ENCODE results near the gene SUSD5.

SUSD5 gene

DNA sequence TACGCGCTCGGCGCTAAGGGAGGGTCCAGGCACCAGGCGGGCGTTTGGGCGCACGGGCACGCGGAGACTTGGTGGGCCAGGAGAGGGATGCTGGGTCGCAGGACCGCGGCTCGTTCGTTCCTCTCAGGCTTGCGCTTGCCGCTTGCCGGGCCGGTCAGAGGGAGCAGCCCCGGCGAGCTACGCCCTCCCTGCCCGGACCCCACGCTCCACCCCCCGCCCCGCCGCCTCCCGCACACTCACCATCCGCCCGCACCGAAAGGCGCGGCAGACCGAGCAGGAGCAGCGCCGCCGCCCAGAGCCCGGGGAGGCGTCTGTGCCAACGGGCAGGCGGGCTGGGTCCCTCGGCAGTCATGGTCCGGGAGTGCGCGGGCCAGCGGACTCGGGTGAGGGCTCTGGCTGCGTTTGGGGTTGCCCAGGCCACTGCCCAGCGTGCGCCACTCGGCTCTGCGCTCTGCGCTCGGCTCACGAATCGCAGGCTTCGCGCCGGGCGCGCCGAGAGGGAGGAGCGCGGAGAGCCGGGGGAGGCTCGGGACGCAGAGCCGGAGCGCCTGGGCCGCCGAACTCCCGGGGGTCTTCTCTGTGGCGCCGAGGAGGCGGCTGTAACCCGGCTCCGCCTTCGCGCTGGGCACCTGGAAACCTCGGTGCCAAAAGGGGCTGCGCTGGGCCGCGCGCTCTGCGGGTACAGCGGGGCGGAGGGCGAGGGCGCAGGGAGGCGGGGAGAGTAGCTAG, at the start of gene SUSD5:
Gene SUSD5 (minus strand): TSS at position 365 of the 729 bp plus-strand sequence. CDS start 13 bp downstream, at position 352.
- no peak for DNase-seq (ENCODE audit: low read depth)

- no peak for DNase-seq (ENCODE audit: low read depth)
These were observed 41.5 kb upstream of the SUSD5 start for GRCh38 chr3:33260104-33260503.

GRCh38 chr3:33256249-33256648, 37.6 kb upstream of the SUSD5 start:
- no peak for DNase-seq (ENCODE audit: low read depth)

GRCh38 chr3:33250712-33251111, 32.1 kb upstream of the SUSD5 start:
- DNase-seq (ENCODE audit: low read depth): no peak

DNA sequence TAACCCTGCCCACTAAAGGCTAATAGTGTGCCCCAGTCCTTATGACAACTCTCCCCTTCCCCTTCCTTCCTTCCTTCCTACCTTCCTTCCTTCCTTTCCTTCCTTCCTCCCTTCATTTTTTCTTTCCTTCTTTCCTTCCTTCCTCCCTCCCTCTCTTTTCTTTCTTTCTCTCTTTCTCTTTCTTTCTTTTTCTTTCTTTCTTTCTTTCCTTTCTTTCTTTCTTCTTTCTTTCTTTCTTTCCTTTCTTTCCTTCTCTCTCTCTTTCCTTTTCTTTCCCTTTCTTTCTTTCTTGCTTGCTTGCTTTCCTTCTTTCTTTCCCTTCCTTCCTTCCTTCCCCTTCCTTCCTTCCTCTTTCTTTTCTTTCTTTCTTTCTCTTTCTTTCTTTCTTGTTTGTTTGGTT, 28.2 kb upstream of the SUSD5 start:
- no peak for DNase-seq (ENCODE audit: low read depth)

DNA sequence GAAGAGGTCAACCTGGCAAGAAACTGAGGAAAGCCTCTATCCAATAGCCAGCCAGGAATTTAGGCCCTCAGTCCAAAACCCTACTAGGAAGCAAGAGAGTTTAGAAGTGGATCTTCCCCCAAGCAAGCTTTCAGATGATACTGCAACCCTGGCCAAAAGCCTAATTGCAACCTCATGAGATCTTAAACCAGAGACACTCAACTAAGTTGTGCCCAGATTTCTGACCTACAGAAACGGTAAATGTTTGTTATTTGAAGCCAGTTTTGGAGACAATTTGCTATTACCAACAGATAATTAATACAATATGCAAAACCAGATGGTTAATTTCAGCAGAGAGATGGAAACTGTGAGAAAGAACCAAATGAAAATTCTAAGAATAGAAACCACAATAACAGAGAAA, 21.7 kb upstream of the SUSD5 start:
- DNase-seq (ENCODE audit: low read depth): no peak

DNA sequence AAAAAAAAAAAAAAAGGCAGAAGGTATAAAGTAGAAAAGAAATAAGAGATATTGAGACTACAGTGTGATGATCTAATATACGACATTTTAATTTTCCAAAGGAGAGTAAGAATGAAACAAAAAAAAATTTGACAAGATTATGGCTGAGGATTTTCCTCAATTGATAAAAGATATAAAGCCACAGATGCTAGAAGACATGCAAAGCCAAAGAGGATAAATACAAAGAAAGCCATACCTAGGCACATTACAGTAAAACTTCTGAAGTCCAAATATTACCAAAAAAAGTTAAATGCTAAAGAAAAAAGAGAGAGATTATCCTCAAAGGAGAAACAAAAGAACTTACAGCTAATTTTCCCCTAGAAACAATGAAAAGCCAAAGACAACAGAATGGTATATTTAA, 20.3 kb upstream of the SUSD5 start:
- DNase-seq (ENCODE audit: low read depth): no peak

DNA sequence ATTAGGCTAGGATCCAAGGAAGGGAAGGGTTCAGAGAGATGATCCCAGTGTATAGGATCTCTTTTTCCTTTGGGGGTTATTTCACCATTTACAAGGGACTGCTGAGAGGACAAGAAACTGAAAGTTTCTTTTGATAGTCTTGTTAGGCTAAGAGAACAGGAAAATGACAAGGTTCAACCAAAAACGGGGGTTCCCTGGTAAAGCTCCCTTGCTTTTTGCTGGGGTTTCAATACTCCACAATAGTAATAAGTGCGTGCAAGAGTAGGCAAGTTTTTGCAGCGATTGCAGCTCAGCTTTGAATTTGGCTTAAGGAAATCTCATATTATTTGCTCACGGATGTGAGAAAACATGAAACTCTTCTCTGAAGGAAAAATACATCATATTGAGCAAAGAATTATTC, 18.8 kb upstream of the SUSD5 start:
- DNase-seq (ENCODE audit: low read depth): no peak

- no peak for DNase-seq (ENCODE audit: low read depth)
These were observed 17.4 kb upstream of the SUSD5 start for GRCh38 chr3:33236005-33236404.

- DNase-seq (ENCODE audit: low read depth): no peak
These were observed 15.3 kb upstream of the SUSD5 start for GRCh38 chr3:33233884-33234283.

- DNase-seq (ENCODE audit: low read depth): no peak
These were observed 13.3 kb upstream of the SUSD5 start for GRCh38 chr3:33231756-33232465.

GRCh38 chr3:33229947-33230346, 11.3 kb upstream of the SUSD5 start:
- no peak for DNase-seq (ENCODE audit: low read depth)

DNA sequence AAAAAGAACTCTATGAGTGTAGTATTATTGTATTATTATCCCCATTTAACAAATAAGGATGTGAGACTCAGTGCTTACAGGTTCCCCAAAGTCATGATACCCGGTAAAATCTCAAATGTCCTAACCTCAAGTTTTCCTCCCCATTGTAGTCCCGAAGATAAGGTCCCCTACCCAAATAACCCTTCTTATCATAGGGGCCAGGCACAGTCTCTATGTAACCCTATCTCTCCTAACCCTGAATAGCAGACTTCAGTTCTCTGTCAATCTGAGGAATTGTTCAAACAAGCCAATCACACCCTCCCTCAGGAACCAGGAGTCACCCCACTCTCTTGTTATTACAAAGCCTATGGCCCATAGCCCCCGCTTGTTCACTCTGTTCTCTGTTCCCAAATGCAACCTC, 10.5 kb upstream of the SUSD5 start:
- no peak for DNase-seq (ENCODE audit: low read depth)

- no peak for DNase-seq (ENCODE audit: low read depth)
These were observed 2.6 kb upstream of the SUSD5 start for GRCh38 chr3:33221241-33221640.

GRCh38 chr3:33219175-33219487, 521 bp upstream of the SUSD5 start:
- DNase-seq (ENCODE audit: low read depth): no peak

GRCh38 chr3:33217866-33218445, 654 bp downstream of the SUSD5 start:
- DNase-seq (ENCODE audit: low read depth): no peak

GRCh38 chr3:33215739-33216138, 2.9 kb downstream of the SUSD5 start:
- no peak for DNase-seq (ENCODE audit: low read depth)

- DNase-seq (ENCODE audit: low read depth): no peak
These were observed 6.2 kb downstream of the SUSD5 start for GRCh38 chr3:33212406-33212805.

DNA sequence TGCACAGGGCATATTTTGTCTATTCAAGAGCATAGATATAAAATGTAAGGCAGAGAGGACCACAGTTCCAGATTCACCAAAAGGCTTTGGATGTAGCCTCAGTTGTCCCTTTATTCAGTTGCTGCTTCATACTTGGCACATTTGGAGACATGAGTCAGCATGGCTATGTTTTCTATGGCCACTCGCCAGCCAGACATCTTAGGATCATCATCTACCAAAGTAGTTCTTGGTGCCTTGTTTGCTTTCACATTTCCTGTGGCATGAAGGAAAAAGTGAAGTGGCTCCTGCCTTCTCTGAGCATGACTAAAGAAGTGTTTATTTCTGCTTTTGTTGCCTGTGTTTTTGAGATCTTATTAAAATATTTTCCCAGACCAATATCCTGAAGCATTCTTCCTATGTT, 7.2 kb downstream of the SUSD5 start:
- no peak for DNase-seq (ENCODE audit: low read depth)

DNA sequence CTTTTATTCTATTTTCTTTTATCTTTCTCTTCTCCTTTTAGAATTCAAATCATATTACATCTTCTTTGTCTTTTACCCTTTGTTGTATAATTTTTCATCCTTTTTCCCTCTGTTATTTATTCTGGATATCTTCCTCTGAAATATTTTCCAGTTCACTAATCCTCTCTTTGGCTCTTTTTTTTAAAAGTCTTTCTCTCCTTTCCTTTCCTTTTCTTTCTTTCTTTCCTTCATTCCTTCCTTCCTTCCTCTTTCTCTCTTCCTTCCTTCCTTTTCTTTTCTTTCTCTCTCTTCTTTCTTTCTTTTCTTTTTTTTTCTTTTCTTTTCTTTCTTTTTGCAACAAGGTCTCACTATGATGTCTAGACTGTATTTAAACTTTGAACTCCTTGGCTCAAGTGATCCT, 9.3 kb downstream of the SUSD5 start:
- DNase-seq (ENCODE audit: low read depth): no peak

DNA sequence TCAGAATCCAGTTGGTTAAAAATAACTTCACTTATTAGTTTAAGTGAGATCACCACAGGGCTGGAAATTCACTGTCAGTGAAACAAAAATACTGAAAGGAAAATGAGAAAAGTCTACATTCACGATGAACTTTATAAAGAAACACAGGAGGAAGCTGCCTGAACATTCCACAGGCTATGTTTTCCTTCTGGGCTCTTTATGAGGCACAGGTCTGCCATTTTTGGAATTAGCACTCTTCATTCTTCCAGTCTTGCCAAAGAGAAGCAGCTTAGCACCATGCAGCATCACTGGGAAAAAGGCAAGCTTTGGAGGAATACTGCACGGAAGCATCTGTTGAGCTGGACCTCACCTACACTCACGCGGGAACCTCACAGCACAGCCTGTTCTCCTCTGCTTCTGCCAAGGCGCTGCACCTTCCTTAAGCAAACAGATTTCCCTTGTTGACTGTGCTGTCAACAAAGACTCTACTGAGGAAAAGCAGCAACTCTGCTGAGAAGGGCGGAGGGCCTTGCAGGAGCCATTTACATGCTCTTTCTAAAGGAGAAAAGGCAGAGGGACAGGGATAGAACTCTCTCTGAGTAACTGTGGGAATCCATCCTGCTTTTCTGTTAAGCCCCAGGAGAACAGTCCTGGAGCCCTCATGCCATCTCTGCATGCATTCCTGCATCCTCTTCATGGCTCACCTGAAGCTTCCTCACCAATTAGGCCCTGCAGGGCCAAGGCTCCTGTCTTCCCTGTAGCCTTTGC, 15.7 kb downstream of the SUSD5 start:
- no peak for DNase-seq (ENCODE audit: low read depth)

- no peak for DNase-seq (ENCODE audit: low read depth)
These were observed 17.4 kb downstream of the SUSD5 start for GRCh38 chr3:33201195-33201594.

- no peak for DNase-seq (ENCODE audit: low read depth)
These were observed 22.1 kb downstream of the SUSD5 start for GRCh38 chr3:33196538-33196937.

All from T-helper 22 cell (primary cell).